Ishikawa (cell line): ENCODE data around the gene HMGCS2.

ENCODE experiments used
- CREB1 ChIP-seq: IDR thresholded peaks from 2 replicates; pipeline ENCODE4 v1.6.1; 2012; ENCODE audit warnings: low read depth
- EGR1 ChIP-seq: IDR thresholded peaks from 2 replicates; pipeline ENCODE4 v1.6.1; 2012
- EP300 ChIP-seq: IDR thresholded peaks from 2 replicates; pipeline ENCODE4 v1.6.1; 2012; ENCODE audit warnings: borderline replicate concordance
- FOXM1 ChIP-seq: IDR thresholded peaks from 2 replicates; pipeline ENCODE4 v1.6.1; 2012; ENCODE audit warnings: low read depth, borderline replicate concordance
- NFIC ChIP-seq: IDR thresholded peaks from 2 replicates; pipeline ENCODE4 v1.6.1; 2012
- REST ChIP-seq: IDR thresholded peaks from 2 replicates; pipeline ENCODE4 v1.6.1; 2012; ENCODE audit warnings: low read depth, mild to moderate bottlenecking
- TAF1 ChIP-seq: IDR thresholded peaks from 2 replicates; pipeline ENCODE4 v1.6.1; 2012; ENCODE audit warnings: low read depth, mild to moderate bottlenecking
- TCF12 ChIP-seq: IDR thresholded peaks from 2 replicates; pipeline ENCODE4 v1.6.1; 2012; ENCODE audit warnings: low read depth
- TEAD4 ChIP-seq: IDR thresholded peaks from 2 replicates; pipeline ENCODE4 v1.6.1; 2012
- ZBTB7A ChIP-seq: IDR thresholded peaks from 2 replicates; pipeline ENCODE4 v1.6.1; 2012; ENCODE audit warnings: low read depth
- TF ChIP-seq, protein P1 (sequence below): IDR thresholded peaks from 2 replicates; pipeline ENCODE4 v1.6.1; 2012
- TF ChIP-seq, protein P2 (sequence below): IDR thresholded peaks from 2 replicates; pipeline ENCODE4 v1.6.1; 2012

DNA sequence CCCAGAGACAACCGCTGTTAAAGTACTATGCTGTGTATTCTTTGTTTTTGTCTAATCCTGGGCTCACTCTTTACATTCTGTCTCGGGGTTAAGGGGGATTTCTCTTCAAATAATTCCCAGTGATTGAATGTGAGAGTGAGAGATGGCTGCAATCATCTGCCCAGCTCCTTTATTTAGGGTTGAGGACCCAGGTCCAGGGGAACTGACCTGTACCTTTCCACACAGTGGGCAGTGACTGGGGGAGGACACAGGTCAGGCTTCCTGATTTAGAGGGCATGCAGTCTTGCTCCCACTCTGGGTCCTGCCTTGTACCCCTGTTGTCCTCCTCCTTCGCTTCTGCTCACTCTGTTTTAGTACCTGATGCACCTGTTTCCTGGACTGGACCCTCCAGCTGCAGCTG is 35.0 kb downstream of the HMGCS2 start:
- TF ChIP-seq EP300 (no peak), TAF1 (no peak), FOXM1 (no peak), CREB1 (no peak), EGR1 (no peak), TEAD4 (no peak), REST (no peak), TCF12 (no peak), ZBTB7A (no peak), NFIC (no peak)
- TF ChIP-seq, protein P1, sequence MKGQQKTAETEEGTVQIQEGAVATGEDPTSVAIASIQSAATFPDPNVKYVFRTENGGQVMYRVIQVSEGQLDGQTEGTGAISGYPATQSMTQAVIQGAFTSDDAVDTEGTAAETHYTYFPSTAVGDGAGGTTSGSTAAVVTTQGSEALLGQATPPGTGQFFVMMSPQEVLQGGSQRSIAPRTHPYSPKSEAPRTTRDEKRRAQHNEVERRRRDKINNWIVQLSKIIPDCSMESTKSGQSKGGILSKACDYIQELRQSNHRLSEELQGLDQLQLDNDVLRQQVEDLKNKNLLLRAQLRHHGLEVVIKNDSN, result no peak
- TF ChIP-seq, protein P2, sequence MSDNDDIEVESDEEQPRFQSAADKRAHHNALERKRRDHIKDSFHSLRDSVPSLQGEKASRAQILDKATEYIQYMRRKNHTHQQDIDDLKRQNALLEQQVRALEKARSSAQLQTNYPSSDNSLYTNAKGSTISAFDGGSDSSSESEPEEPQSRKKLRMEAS, result no peak
